ENCODE measurements around the gene BCL11B. TPM values are rescaled to one million over a fixed set of nuclear protein-coding genes. Genes with fewer than 3 reads are reported as not detected.

Gene BCL11B
- total and polyA plus RNA-seq, 2 experiments from 2014 or later = 0.28 to 3.2 TPM

- H3K9me2 ChIP-seq (replicated peaks; ENCODE audit: insufficient read depth) = no peaks in the 10 kb centered on the region
- no peaks in the 10 kb centered on the region for H3K36me3 ChIP-seq (replicated peaks; ENCODE audit: insufficient read depth, low read depth)
These were observed 32.2 kb upstream of the BCL11B start for GRCh38 chr14:99304208-99304607.

DNA sequence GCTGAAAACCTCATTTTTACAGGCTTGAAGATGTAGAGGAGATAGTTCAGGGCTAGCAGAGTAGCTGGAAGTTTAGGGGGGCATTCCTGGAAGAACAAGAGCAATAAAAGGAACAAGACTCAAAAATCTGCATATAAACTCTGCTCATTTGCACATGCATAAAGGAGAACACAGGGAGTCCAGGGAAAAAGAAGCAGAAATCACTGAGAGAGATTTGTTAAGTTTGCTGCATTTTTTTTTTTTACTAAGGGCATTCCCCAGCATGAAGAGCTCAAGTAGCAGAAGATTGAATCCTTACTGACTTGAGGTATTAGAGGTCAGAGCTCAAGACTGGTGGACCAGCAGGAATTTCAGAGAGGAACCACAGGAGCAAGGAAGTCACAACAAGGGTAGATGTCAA is 28.2 kb upstream of the BCL11B start:
- H3K4me2 ChIP-seq = no peak overlapping the region

More at GRCh38 chr14:99304208-99304607, 32.2 kb upstream of the BCL11B start:
- no peaks in the 10 kb centered on the region for H3K79me2 ChIP-seq
- no peak overlapping the region for H2AFZ ChIP-seq
- DNase-seq (ENCODE audit: low spot score) = no peak
- H3K27ac ChIP-seq = no peak overlapping the region
- H3K4me1 ChIP-seq (ENCODE audit: insufficient read depth) = no peaks in the 10 kb centered on the region
- H3K27me3 ChIP-seq = no peaks in the 10 kb centered on the region
- H3K4me3 ChIP-seq = no peak overlapping the region
- H4K20me1 ChIP-seq (ENCODE audit: insufficient read depth, poor library complexity, severe bottlenecking) = no peaks in the 10 kb centered on the region
- H3K9me3 ChIP-seq (ENCODE audit: low read depth) = no peaks in the 10 kb centered on the region
- H3K4me2 ChIP-seq = no peak overlapping the region
- WGBS (ENCODE audit: low lambda C conversion rate, missing lambda C conversion rate) = 87% methylated on average over 1 of the region's 1 CpG
- TF ChIP-seq EZH2 (IDR thresholded peaks at IDR 0.05; ENCODE audit: borderline replicate concordance) = no peak

GRCh38 chr14:99296517-99296916 is 24.5 kb upstream of the BCL11B start:
- no peak overlapping the region for H2AFZ ChIP-seq
- H3K4me3 ChIP-seq = no peak overlapping the region
- no peak overlapping the region for H3K4me2 ChIP-seq
- H3K9me3 ChIP-seq (ENCODE audit: low read depth) = no peaks in the 10 kb centered on the region
- no peaks in the 10 kb centered on the region for H3K4me1 ChIP-seq (ENCODE audit: insufficient read depth)
- no peak overlapping the region for H3K27ac ChIP-seq
- no peaks in the 10 kb centered on the region for H3K9me2 ChIP-seq (replicated peaks; ENCODE audit: insufficient read depth)
- no peaks in the 10 kb centered on the region for H3K79me2 ChIP-seq
- 87% methylated on average over 10 of the region's 10 CpGs for WGBS (ENCODE audit: low lambda C conversion rate, missing lambda C conversion rate)
- no peaks in the 10 kb centered on the region for H3K27me3 ChIP-seq
- DNase-seq (ENCODE audit: low spot score) = no peak
- TF ChIP-seq EZH2phosphoT487 (IDR thresholded peaks at IDR 0.05; ENCODE audit: low read depth, severe bottlenecking, unreplicated experiment) (no peak), CTCF (IDR thresholded peaks at IDR 0.05; ENCODE audit: poor library complexity) (no peak), EZH2 (IDR thresholded peaks at IDR 0.05; ENCODE audit: borderline replicate concordance) (no peak)
- no peaks in the 10 kb centered on the region for H3K36me3 ChIP-seq (replicated peaks; ENCODE audit: insufficient read depth, low read depth)
- H4K20me1 ChIP-seq (ENCODE audit: insufficient read depth, poor library complexity, severe bottlenecking) = no peaks in the 10 kb centered on the region

More for the DNA sequence above, 28.2 kb upstream of the BCL11B start:
- Histone ChIP-seq H4K20me1 (ENCODE audit: insufficient read depth, poor library complexity, severe bottlenecking) (no peaks in the 10 kb centered on the region), H3K4me1 (ENCODE audit: insufficient read depth) (no peaks in the 10 kb centered on the region), H3K79me2 (no peaks in the 10 kb centered on the region), H2AFZ (no peak overlapping the region), H3K36me3 (replicated peaks; ENCODE audit: insufficient read depth, low read depth) (no peaks in the 10 kb centered on the region), H3K27me3 (no peaks in the 10 kb centered on the region), H3K9me2 (replicated peaks; ENCODE audit: insufficient read depth) (no peaks in the 10 kb centered on the region), H3K9me3 (ENCODE audit: low read depth) (no peaks in the 10 kb centered on the region), H3K4me3 (no peak overlapping the region), H3K27ac (no peak overlapping the region)
- DNase-seq (ENCODE audit: low spot score) = no peak
- no peak for TF ChIP-seq EZH2phosphoT487 (IDR thresholded peaks at IDR 0.05; ENCODE audit: low read depth, severe bottlenecking, unreplicated experiment)
- TF ChIP-seq EZH2 (IDR thresholded peaks at IDR 0.05; ENCODE audit: borderline replicate concordance) = no peak
- TF ChIP-seq CTCF (IDR thresholded peaks at IDR 0.05; ENCODE audit: poor library complexity) = no peak

DNA sequence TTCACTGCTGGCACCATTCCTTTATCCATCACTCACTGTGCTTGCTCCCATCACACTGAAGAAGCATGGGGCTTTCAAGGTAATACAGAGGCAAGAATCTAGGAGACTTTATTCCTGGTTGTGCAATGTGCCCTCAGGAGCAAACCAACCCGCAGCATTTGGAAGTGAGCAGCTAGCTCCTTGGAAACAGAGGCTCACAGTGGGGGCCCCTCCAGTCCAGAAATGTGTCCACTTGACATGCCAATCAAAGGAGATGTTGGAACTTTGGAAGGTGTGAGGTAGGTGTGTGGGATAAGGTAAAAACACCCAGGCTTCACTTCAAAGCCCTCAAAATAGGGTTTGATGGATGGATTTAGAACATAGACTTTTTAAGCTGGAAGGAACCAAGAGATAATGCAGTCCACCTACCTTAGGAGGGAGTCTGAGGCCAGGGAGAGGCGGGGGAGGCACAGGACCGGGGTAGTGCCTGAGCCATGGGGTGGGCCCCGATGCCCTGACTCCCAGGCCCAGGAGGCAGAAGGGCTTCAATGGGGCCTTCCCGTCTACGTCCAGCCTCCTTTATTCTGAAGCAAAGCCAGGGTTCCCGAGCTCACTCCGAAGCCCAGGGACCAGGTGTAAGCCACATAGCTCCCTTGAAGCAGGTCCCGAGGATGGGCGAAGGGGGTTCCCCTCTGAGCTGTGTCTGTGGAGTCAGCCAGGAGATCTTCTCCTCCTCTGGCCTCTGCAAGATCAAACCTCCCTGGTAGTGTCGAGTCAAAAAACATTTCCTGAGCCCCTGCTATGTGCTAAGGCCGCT is 17.6 kb upstream of the BCL11B start:
- 92% methylated on average over 12 of the region's 12 CpGs for WGBS (ENCODE audit: low lambda C conversion rate, missing lambda C conversion rate)
- H3K4me2 ChIP-seq = no peak overlapping the region
- TF ChIP-seq EZH2 (IDR thresholded peaks at IDR 0.05; ENCODE audit: borderline replicate concordance) (no peak), CTCF (IDR thresholded peaks at IDR 0.05; ENCODE audit: poor library complexity) (no peak), EZH2phosphoT487 (IDR thresholded peaks at IDR 0.05; ENCODE audit: low read depth, severe bottlenecking, unreplicated experiment) (no peak)

More for the DNA sequence above, 17.6 kb upstream of the BCL11B start:
- no peak overlapping the region for H3K4me3 ChIP-seq
- no peaks in the 10 kb centered on the region for H4K20me1 ChIP-seq (ENCODE audit: insufficient read depth, poor library complexity, severe bottlenecking)
- no peak for DNase-seq (ENCODE audit: low spot score)
- H3K4me1 ChIP-seq (ENCODE audit: insufficient read depth) = no peaks in the 10 kb centered on the region
- H3K79me2 ChIP-seq = no peaks in the 10 kb centered on the region
- no peaks in the 10 kb centered on the region for H3K36me3 ChIP-seq (replicated peaks; ENCODE audit: insufficient read depth, low read depth)
- no peak overlapping the region for H2AFZ ChIP-seq
- no peaks in the 10 kb centered on the region for H3K9me3 ChIP-seq (ENCODE audit: low read depth)
- no peak overlapping the region for H3K27ac ChIP-seq
- no peaks in the 10 kb centered on the region for H3K9me2 ChIP-seq (replicated peaks; ENCODE audit: insufficient read depth)
- no peaks in the 10 kb centered on the region for H3K27me3 ChIP-seq
